ENCODE results near the gene SIGLEC12.
"Not testable (repeated sequence)": the region's sequence is repeated elsewhere in the genome, so short reads cannot be mapped to it uniquely, and the experiment has no call there.

Gene SIGLEC12

DNA sequence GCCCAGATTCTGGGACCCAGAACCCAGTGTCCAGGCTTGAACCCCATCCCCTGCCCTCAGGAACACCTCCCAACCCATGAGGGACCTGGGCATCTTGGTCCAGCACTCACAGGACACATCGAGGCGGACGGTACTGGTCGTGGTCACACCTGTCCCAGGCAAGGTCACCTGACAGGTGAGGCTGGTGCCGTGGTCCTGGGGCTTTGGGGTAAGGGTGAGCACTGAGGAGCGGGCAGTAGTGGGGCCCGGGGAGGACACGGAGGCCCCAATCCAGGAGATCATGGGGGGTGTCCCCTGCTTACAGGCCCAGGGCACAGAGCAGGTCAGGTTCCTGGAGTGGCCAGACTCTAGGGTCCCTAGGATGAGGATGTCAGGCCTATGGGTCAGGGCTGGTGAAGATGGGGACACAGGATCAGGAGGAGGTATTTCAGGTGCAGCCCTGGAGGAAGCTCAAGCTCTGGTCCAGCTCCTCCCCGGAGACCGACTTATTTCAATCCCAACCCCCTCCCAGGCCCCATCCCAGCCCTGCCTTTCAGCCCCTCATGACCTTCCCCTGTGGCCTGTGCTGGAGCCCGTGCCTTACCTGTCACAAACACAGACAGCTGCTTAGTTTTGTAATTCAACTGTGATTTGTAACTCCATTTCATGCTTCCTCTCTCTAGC, 44.1 kb downstream of the SIGLEC12 start:
- no peak for DNase-seq

DNA sequence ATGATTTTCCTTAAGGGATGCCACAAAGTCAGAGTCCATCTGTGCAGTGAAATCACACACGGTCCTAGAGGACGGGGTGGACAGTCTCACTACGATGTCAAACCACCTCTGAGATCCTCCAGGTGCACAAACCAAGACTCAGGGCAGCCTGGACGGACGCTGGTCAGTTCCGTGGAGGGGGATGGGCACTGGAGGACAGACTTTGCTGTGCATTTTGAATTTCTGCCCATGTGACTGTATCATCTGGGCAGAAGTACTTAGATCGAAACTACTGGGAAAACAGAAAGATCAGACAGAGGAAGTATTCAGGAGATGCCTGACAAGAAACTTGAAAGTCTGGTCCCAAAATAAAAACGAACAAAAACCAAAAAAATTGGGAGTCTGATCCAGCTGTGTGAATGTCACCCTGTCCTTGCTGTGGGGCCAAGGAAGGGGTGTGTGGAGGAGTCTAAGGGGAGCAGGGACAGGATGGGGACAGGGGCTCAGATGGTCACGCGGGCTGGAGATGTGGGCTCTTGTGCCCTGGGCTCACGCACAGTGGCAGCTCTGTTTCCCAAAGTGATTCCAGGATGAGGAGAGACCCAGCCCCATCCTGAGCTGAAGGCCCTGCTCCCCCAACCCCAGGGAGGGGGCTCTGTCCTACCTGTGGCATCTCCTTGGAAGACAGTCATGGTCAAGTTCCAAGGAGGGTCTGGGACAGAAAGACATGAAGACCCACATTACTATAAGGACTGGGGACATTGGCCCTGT, 44.9 kb downstream of the SIGLEC12 start:
- DNase-seq = no peak

DNA sequence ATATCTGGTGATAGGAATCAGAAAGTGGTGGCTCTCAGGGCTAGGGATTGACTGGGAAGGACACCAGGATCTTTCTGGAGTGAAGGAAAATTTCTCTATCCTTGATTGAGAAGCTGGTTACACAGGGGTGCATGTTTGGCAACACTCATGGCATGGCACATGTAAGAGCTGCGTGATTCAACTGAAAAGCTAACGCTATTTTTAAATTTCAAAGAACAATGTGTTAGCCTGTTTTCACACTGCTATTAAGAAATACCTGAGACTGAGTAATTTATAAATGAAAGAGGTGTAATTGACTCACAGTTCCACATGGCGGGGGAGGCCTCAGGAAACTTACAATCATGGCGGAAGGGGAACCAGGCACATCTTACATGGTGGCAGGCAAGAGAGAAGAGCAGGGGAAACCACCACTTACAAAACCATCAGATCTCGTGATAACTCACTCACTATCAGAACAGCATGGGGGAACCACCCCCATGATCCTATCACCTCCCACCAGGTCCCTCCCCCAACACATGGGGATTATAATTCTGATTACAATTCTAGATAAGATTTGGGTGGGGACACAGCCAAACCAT, 50.8 kb downstream of the SIGLEC12 start:
- DNase-seq = peak; percentile 56

DNA sequence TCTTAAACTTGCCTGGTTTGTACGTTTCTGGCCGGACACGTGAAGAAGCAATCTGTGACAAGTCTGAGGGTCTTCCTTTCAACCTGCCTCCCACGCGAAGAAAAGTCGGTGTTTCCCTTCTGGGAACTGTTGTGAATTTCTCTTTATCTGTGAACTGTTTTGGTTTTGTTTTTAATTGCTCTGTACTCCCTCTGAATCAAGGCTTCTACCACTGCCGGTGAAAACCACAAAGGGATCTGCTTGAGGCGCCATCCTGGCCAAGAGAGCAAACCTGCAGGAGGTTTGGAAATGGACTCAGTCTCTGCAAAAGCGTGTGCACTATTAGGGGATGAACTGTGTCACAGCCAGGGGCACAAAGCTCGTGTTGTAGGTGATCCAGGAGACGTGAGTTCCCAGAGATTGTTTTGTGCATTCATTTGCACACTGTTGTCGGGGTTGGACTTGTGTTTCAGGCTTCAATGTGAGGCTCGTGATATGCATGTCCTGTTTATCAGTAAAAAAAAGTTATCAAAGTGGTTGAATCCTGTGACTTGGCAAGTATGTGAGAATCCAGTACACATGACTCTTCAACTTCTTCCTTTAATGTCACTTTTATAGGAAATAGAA, 53.1 kb downstream of the SIGLEC12 start:
- DNase-seq = peak; percentile 55

GRCh38 chr19:51448011-51448410, 53.6 kb downstream of the SIGLEC12 start:
- no peak for DNase-seq

GRCh38 chr19:51447510-51447909, 54.1 kb downstream of the SIGLEC12 start:
- not testable (repeated sequence) for DNase-seq

DNA sequence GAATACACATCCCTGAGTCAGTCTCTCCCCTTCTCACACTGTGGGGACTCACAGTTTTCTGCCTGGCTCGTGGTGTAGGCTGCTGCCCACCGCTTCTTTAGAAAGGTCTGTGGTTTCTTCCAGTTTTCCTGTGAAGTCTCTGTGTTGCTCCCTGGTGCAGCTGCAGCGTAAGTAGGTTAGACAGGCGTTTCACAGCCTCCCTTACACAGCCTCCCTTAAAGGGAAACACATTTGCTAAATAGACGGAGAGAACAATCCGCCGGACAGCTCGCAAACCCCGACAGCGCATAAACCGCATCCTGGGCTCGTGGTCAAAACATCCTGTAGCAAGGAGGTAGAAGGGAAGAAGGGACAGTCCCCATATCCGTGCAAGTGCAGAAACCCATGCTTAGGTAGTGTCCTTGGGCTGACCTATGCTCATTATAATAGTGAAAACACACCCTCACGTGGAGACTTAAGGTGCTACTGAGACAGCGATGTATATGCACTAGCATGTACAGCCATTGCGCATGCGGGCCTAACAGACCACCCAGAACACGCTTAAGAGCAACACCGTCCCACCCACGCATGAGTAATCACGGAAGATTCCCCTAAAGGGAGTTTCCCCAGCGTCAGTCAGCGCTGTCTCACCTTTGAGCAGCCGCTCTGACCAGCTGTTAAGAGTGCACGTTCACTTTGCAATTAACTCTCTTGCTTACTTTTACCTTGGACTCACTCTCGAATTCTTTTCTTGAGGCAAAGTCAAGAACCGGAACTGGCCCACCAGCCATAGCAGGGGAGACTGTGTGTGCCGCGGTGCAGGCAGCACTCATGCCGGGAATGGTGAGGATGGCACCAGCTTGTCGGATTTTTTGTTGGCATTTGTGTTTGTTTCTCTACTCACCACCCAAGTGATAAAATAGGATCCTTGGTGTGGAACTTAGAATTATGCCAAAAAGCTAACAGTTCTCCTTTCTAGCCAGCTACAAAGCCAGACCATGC, 59.9 kb downstream of the SIGLEC12 start:
- peak; percentile 79 for DNase-seq
